Germinal center (tissue), 1 donor: ENCODE measurements around the gene LMX1B.
"Not testable (repeated sequence)": the region's sequence is repeated elsewhere in the genome, so short reads cannot be mapped to it uniquely, and the experiment has no call there.

Source experiments
- DNase-seq: peaks from one replicate; pipeline ENCODE4 v3.0.0; 2012; ENCODE audit warnings: mixed read lengths, low spot score

Gene LMX1B

GRCh38 chr9:126613651-126614050 is at the start of gene LMX1B:
TSS of gene LMX1B (plus strand) at chr9:126613928. CDS start at chr9:126614450, 522 bp downstream.
- DNase-seq = no peak

DNA sequence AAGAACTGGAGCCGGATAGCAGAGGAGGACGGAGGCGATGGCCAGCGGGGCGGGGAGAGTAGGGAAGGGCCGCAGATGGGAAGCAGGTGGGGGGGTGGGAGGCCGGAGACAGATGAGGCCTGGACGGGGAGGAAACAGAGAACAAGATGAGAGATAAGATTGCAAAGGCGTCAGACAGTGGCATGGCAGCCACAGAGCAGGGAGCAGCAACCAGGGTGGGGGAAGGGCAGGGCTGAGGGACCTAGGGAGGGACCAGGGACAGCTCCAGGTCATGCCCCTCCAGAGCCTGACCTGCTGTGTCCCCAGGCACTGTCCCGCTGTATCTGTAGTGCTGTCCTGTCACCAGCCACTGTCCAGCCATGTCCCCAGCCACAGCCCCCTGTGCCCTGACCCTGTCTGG is 49.6 kb upstream of the LMX1B start:
- DNase-seq = no peak

GRCh38 chr9:126564716-126565115 is 49.0 kb upstream of the LMX1B start:
- no peak for DNase-seq

GRCh38 chr9:126565336-126566128 is 48.2 kb upstream of the LMX1B start:
- DNase-seq = no peak

- DNase-seq = no peak
Observed at GRCh38 chr9:126569036-126569435, 44.7 kb upstream of the LMX1B start.

- no peak for DNase-seq
Observed at GRCh38 chr9:126578029-126578428, 35.7 kb upstream of the LMX1B start.

DNA sequence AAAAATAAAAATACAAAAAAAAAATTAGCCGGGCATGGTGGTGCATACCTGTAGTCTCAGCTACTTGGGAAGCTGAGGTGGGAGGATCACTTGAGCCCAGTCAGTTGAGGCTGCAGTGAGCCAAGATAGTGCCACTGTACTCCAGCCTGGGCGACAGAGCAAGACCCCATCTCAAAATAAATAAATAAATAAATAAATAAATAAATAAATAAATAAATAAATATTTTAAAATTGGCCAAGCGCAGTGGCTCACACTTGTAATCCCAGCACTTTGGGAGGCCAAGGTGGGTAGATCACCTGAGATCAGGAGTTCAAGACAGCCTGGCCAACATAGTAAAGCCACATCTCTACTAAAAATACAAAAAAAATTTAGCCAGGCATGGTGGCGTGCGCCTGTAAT is 33.4 kb upstream of the LMX1B start:
- not testable (repeated sequence) for DNase-seq

- DNase-seq = no peak
Observed at GRCh38 chr9:126581893-126582292, 31.8 kb upstream of the LMX1B start.

DNA sequence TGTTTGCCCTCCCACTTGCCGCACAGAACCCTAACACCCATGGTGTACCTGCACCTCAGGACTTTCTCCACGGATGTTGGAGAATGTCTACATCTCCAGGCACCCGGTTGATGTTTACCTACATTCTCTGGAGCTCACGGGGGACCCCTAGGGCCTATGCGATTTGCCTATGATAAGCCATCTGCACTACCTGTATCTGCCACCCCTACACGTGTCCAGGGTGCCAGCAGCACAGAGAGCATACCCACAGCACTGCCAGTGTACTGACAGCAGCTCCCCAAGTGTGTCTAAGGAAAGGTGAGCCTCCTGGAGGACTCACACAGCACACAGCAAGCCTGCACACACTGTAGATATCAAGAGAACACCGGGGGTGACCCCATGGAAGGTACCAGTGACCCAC is 31.3 kb upstream of the LMX1B start:
- DNase-seq = no peak

DNA sequence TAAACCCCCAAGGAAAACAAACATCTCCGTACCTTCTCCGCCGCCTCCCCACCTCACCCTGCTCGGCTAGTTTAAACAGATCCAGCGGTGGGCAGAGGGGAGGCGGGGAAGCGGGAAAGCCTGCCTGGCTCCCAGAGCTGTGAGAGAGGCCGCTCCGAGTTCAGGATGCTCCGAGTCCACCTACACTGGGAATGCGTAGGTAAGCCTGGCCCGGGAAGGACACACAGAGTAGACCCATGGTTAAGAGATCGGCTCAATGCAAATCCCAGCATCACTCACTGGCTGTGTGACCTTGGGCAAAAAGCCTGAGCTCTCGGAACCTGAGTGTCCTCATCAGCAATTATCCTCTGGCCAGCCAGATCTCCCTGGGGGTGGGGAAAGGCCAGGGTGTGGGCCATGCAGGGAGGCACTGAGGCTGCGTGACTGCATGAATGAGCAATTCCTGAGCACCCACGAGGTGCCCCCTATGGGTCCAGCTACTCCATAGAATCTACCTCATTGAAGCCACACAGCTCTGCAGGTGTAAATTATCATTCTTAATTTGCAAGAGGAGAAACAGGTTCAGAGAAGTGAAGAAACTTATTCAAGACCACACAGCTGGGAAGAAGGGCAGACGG is 30.5 kb upstream of the LMX1B start:
- no peak for DNase-seq

DNA sequence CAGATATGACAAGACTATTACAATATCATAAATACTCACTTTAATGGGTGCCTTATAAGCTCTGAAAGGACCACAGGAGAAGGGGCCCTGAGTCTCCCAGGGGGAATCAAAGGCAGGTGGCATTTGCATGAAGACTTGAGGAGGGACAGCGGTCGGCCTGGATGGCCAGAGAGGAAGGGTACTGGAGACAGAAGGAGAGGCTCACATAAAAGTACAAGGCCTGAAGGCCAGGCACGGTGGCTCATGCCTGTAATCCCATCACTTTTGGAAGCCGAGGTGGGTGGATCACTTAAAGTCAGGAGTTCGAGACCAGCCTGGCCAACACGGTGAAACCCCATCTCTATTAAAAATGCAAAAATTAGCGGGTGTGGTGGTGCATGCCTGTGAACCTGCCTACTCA is 29.1 kb upstream of the LMX1B start:
- no peak for DNase-seq

GRCh38 chr9:126586236-126586635 is 27.5 kb upstream of the LMX1B start:
- no peak for DNase-seq

DNA sequence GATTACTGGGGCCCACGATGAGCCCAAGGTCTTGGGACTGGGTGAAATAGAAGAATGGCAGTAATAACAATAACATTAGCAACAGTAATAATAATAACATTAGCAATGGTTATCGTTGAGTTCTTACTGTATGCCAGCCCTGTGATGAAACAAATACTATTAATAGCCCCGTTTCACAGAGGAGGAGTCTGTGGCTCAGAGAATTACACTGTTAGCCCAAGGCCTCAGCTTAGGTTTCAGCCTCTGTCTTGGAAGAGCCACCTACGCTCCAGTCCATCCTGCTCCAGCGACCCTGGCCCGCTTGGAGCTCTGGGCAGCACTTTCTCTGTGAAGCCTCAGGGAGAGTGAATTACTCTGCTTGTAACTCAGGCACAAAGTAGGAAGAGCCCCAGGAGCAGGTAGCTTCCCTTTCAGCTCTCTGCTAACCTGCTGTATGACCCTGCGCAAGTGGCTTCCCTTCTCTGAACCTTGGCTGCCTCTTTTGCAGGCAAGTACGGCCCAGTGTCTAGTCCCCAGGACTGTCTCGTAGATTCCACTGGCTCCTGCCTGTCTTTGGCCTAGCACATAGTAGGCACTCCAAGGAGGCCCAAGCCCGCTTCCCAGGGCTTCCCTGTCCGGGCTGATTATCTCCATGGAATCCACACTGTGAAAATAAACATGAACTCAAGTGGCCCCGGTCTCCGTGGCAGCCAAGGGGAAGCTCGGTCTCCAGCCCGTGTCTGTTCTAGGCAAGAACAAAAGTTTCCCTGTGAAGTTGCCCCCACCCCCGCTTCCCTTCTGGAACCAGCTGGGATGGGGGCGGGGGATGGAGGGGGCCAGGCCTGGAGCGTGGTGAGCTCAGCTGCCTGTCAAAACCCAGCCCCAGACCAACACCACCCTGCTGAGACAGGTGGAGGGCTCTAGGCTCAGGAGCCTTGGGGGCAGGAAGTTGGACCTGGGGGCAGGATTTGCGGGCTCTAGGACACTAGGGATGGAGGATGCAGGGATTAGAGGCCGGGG is 26.2 kb upstream of the LMX1B start:
- DNase-seq = no peak

DNA sequence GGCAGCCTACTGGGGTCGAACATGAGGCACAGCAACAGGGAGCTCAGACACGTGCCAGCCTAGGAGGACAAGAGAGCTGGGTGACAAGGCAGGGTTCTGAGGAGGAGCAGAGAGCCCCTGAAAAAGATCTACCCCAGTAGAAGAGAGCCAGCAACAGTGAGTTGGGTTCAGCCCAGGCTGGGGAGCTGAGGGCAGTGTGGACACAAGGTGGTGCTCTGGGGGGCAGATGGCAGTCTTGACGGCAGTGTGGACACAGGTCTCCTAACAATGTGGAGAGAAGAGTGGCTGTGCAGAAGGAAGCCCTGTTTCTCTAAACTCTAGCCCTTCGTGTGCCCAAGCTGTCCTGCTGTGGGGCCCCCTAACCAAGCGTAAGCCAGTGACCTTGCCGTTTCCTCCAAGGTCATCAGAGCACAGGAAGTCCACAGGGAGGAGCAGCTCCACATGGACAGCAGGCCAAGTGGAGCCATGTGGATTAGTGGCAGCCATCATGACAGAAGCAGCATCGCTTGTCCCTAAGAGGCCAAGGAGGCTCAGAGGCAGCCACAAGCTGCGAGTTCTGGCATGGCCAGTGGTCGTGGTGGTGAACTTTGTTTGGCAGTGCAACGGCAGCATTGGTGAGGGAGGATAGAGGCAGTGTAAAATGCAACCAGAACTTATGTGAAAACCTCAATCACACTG is 25.1 kb upstream of the LMX1B start:
- no peak for DNase-seq

GRCh38 chr9:126589349-126589748 is 24.4 kb upstream of the LMX1B start:
- no peak for DNase-seq

GRCh38 chr9:126591083-126591482 is 22.6 kb upstream of the LMX1B start:
- DNase-seq = no peak

- DNase-seq = no peak
Observed at GRCh38 chr9:126591922-126592321, 21.8 kb upstream of the LMX1B start.

- no peak for DNase-seq
Observed at GRCh38 chr9:126592461-126592860, 21.3 kb upstream of the LMX1B start.

DNA sequence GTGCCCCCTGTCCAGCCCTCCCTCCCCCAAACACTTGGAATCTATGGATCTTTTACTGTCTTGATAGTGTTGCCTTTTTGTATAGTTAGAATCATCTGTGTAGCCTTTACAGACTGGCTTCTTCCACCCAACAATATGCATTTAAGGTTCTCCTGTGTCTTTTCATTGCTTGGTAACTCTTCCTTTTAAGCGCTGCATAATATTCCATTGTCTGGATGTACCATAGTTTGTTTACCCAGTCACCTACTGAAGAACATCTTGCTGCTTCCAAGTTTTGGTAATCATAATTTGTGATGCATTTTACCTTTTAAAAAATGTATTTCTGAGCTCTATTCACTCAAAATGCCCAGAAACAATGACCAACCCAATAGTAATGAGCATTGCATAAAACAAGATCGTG is 17.7 kb upstream of the LMX1B start:
- DNase-seq = no peak

GRCh38 chr9:126599047-126599650 is 14.6 kb upstream of the LMX1B start:
- no peak for DNase-seq
